Neural progenitor cell (in vitro differentiated cells): Measurements from ENCODE around the gene DPP3.

Experiments used
- CTCF ChIP-seq: fragments of 200-600 bp; sonication (generic); IDR thresholded peaks from 2 replicates; pipeline ENCODE4 v1.5.1; 2017; ENCODE audit warnings: antibody characterized with exemption, mild to moderate bottlenecking
- EZH2 ChIP-seq: fragments of 200-600 bp; sonication (generic); IDR thresholded peaks from 2 replicates; pipeline ENCODE4 v1.6.1; 2017; ENCODE audit warnings: antibody characterized with exemption, mild to moderate bottlenecking, moderate library complexity

DNA sequence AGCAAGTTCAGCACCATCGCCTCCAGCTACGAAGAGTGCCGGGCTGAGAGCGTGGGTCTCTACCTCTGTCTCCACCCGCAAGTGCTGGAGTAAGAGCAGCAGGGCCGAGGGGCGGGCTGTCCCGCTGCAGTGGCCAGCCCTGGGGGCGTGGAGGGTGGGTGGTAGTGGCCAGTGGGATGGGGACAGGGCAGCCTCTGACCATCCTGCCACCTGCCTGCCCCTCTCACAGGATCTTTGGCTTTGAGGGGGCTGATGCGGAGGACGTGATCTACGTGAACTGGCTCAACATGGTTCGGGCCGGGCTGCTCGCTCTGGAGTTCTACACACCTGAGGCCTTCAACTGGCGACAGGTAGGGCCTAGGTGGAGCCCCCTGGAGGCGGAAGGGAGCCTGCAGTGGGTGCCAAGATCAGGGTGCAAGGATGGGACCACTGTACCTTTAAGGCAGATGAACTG is 15.2 kb downstream of the DPP3 start:
- peak; percentile 51 for TF ChIP-seq CTCF
- TF ChIP-seq EZH2: no peak
